ENCODE measurements around the gene CD99L2.

Gene CD99L2

DNA sequence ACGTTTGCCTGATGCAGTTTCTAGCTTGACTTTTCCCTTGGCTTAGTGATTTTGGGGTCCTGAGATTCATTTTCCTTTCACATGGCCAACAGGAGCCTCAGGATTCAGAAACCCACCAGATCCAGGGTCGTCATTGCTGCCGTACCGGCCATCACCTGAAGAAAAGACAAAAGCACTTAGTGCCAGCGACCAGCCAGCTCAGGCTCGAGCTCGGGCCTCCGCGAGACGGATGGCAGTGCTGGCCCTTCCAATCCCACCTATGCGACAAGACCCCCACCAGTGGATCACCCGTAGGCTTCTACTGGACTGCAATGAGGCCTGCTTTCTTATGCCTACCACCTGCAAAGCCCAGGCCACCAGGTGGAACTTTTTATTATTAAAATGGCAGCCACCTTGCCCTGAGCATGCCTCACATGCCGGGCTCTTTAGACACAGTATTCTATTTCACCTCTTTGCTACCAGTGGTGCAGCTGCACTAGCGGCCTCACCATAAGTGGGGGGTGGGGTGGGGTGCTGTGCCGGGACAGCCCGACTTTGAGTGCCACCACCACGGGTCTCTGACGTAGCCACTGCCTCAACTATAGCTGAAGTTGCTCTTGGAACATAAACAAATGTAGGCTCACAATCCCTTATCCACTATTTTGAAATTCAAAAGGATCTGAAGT is 121.0 kb downstream of the CD99L2 start:
- no peak for DNase-seq

- DNase-seq, result no peak
Observed at GRCh38 chrX:150775569-150776350, 122.7 kb downstream of the CD99L2 start.

GRCh38 chrX:150774798-150775568 is 123.5 kb downstream of the CD99L2 start:
- no peak for DNase-seq

DNA sequence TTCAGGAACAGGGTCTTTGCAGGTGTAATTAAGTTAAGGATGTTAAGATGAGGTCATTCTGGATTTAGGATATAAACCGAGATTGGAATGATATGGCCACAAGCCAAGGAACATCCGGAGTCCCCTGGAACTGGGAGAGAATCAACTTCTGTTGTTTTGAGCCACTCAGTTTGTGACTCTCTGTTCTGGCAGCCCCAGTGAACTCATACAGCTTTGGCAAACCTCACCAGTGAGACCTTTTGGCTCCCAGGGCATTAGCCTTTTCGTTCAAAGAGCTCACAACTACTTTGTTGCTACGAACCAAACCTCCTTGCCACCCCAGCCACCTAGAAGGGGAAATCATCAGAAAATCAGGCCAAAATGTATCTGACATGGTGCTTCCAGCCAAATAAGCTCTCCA is 124.8 kb downstream of the CD99L2 start:
- DNase-seq, result no peak

DNA sequence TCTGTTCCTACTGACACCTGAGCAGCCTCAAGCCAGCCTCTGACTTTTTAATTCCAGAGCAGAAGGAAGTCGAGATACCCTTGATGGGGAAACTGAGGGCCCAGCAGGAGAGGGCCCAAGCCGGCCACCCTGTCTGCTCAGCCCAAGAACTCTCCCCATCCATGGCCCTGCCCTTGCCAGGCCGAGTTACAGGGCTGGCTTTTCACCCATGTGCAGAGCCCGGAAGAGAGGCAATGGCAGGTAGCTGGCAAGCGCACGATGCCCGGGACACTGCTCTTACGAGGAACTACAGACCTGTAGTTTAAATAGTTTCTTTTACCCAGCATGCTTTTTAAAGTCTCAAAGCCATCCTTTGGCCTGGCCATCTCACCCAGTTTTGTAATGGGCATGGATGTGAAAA is 125.4 kb downstream of the CD99L2 start:
- no peak for DNase-seq

DNA sequence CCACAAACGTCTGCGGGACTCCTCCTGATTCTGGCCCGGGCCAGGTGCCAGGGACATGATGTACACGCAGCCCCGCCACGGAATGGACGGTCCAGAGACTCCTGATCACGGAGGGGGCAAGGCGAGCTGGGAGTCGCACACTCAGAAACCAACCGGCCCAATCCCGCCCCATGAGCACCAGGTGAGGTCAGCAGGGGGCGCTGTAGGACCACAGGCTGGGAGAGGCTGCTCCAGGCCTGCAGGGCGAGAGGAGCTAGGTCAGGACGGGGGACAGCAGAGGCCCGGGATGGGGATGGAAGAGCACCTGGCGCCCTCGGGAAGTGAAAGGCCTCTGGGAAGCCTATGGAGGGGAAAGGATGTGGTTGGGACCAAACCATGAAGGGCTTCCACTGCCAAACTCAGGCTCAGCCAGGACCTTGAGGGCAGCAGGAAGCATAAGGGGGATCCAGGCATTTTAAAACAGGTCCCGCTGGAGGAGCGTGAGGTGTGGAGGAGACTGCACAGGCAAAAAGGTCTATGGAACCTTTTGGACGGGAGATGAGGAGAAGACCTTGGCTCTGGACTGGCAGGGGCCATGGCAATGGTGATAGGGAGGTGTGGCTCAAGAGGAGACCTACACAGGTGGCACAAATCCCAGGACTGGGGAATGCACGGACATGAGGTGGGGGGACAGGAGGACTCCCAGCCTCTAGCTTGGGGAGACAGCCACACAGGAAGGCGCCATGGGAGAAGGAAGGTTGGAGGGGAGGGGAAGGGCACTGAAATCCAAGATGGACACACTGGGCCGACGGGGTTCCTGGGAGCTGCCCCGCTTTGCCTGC is 126.1 kb downstream of the CD99L2 start:
- peak; percentile 79 for DNase-seq

DNA sequence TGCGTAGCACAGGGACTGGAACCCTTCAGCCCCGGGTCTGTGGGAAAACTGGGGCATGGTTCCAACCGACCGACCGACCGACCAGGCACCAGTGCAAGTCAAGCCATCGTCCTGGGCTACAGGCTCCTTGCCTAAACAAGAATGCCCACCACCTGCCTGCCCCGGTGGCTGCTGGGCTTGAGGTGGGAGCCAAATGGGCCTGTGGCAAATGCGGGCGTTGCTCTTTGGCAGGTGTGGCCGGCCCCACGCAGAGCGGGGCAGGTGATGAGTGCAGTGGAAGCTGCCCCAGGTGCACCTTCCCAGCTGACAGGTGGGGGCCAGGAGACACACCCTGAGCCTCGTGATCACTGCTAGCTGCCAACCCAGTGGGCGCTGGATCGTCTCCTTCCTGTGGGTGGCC is 127.4 kb downstream of the CD99L2 start:
- DNase-seq, result no peak

- DNase-seq, result no peak
Observed at GRCh38 chrX:150770623-150771022, 127.8 kb downstream of the CD99L2 start.

- DNase-seq, result no peak
Observed at GRCh38 chrX:150769408-150769807, 129.1 kb downstream of the CD99L2 start.

DNA sequence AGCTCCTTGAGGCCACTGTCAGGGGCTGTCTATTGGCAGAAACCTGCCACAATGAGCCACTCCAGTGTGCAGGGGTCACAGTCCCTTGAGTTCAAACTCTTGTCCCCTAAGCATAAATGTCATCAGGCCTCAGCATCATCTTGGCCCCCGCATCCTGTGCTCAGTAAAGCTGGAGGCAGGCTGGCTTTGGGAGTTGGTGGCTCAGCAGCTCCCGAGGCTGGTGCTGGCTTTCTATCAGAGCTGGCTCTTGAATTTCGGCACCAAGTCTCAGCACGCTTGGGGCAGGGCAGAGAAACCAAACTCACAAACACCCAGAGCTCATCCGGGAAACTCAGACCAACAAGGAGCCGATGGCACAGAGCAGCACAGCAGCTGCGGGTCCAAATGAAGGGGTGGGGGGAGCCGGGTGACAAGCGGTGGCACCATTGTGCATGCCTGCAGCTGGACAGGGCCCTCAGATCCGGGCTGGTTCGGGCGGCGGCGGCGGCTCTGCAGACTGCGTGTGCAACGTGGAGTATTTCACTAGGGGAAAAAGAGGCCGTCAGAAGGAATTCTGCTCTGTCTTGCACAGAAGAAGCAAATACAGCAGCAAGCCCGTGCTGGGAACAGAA is 129.8 kb downstream of the CD99L2 start:
- no peak for DNase-seq

DNA sequence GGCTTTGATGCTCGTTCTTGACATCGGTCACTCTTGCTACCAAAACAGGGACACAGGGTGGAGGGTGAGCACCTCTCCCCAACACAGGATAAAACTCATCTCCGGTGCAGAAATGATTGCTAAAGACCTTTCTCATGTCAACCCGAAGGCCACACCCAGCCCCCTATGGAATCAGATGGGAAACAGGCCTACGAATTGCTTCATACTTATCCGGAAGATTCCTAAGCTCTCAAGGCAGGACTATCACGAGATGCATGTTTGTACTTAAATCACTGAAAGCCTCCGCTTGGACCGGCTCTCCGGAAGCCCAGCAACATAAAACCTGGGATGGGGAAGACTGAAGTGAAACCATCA is 130.4 kb downstream of the CD99L2 start:
- DNase-seq, result no peak

DNA sequence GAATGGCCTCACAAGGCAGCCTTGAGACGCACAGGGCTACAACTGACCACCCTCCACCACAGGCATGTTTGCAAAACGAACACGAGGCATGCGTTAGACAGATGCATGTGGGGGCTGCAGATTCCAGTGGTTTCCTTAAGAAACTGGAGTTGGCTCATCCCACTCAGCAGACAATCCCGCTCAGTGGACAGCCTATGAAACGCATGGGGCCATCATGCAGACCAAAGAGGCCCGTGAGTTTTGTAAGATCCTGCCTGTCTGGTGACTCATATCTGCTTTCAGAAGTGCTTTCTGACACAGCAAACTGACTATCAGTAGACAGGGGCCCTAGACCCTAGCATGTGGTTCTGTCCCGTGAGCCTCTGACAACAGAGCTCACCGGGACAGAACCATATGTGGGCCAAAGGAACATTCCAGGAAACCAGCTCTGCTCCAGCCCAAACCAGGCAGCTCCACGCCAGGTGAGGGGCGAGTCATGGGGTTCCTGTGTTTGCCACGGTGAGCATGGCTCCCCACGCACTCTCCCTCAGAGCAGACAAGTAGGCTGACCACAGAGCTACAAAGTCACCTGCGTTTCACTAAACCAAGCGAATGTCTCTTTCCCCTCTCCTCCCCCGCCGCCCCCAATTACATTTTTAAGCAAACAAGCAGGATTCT is 130.9 kb downstream of the CD99L2 start:
- no peak for DNase-seq

DNA sequence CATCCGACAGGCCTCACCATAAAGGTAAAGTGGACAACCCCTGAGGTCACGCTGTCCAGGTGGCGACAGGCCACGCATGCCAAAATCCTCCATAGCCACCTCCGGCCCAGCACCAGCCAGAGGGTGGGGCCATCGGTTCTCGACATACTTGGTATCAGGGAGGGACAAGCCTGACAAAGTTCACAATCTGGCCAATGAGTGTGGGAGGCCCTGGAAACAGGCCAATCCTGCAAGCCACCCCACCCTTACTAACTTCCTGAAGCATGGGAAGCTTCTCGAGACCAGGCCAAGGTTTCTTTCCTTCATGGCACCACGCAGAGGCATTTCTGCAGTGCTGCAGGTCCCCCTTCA is 131.4 kb downstream of the CD99L2 start:
- no peak for DNase-seq

DNA sequence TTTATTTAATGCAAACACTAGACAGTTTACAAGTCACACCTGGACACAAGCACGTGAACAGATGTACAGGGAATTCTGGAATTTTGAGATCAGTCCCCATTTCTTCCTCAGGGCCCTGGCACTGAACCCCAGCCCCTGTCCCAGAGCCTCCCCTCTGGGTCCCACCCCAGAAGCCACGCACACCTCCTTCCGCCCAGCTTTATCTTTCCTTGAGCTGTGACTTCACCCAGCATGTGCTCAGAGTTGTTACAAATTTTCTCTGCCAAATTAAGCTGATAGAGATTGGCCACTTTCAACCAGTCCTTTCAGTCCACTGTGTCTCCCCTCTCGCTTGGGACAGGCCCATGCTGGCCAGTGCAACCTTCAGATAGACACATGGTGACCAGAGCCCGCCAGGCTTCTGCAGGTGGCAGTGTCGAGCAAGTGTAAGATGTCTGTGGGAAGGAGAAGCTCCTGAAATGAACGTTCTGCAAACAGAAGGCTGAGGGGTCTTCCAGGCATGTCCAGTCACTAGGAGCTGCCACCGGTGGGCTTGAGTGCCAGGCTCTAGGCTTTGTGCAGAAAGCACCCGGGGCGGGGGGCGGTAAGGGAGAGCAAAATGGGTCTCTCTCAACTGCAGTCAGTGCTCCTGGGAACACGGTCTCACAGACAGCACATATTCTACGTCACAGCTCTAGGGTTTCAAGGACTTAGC is 132.0 kb downstream of the CD99L2 start:
- DNase-seq, result no peak

DNA sequence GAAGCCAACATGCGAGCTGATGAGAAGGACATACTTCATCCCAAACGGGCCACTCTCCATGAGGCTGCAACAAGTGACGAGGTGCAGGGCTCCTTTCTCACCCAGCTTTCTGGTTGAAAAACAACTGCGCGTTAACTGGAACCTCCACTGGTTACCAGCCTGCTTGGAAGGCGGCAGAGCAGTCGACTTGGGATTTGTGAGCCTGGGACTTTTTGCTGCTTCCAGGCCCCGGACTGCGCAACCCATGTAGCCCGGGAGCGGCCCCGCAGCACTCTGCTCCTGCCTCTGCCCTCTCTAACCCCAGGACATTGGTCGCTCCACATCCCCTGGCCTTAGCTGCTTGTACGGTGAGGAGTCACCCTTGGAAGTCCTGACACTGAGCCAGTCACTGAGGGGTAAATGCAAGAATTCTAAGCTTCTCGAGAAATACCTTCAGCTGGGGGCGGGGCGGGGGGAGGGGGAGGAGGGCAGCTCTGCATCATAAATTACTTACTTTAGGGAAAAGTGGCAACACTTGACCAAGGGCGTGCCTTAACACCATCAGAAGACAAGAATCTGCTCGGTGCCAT is 132.6 kb downstream of the CD99L2 start:
- no peak for DNase-seq

DNA sequence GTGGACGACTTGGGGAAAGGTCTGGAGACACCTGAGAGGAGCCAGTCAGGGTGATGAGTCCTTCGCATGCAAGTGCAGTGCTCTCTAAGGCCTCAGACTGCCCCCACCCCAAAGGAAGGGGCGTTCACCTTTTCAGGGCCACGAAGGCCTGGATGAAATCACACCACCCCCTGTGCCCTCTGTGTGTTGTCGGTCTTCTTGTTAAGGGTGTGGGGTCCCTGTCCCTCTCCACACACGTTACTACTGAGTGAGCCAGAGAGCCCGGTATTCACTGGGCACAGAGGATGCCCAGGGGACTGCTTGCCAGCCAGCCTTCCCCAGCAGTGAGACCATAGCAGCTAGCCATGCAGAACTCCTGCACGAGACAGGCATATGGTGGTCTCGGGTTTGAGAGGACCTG is 133.2 kb downstream of the CD99L2 start:
- no peak for DNase-seq

DNA sequence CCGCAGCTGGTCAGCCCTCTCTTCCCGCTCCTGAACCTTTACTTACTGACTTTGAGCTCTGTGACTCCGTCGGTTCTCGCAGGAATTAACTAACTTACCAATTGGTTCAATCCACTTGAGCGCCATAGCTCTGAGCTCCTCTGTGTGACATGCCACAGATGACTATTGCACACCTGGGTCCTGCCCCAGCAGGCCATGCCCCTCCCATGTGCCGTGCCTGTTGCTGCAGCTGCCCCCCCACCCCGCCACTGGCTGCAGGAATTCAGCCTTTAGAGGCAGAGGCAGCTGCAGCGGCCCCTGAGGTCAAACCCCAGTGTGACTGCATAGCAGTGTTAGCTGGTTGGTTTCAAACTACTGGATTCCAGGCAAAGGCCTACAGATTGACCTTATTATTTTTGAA is 134.7 kb downstream of the CD99L2 start:
- DNase-seq, result no peak

GRCh38 chrX:150763303-150763797 is 135.1 kb downstream of the CD99L2 start:
- no peak for DNase-seq

DNA sequence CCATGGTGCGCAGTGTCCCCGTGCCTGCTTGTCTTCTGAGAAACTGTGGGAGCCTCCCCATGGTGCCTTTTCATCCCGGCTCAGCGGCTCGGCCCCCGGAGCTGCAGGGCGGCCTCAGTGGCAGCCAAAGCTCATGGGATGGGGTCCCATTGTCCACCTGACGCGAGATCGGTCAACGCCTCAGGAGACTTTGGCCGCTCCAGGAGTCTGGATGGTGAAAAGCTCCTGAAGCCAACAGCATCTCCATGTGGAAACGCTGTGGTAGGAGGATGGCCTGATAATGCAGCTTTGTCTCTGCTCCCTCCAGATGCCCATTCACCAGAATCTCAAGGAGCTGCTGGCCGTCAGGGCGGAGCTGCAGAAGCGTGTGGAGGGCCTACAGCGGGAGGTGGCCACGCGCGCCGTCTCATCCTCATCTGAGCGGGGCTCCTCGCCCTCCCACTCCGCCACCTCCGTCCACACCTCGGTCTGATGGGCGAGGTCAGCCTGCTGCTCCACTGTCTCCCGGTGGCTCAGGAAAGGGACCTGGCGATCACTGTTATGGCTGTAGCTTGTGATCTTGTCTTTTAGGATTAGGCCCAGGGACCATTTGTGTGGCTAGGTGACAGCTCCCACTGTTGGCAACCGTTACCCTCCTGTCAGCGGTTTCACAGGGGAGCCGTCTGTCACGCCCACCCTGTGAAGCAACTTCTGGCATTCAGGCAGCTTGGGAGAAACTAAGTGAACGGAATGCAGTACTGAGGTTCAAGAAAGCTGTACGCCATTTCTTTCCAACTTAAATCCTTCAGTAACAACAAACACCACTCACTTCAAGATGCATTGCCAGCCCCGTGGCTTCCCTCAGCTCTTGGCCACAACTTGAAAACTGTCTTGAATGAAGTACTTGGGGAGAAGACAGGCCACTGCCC is 136.0 kb downstream of the CD99L2 start:
- no peak for DNase-seq

DNA sequence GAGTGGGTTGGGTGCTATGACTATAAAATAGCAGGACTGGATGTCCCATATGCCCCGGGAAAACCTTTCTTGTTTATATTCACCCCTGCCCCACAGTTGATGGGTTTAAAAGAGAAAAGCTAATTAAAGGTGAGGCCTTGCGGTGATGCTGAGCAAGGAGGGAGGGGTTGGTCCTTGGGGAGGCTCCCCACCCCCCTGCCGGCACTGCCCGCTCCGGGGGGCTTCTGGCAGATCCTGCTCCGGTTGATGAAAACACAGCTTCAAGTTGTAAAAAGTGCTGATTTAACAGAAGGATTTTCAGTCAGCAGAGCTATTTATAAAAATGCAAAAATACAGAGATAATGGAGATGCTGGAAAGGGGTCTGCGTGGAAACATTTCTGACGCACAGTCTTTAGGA is 136.7 kb downstream of the CD99L2 start:
- no peak for DNase-seq
